Activated CD4-positive, alpha-beta memory T cell treated with anti-CD3 and anti-CD28 coated beads for 36 hours (primary cell): ENCODE measurements around the gene SEC14L6. TPM values are rescaled to one million over a fixed set of nuclear protein-coding genes. Genes with fewer than 3 reads are reported as not detected.

Experiments
- CTCF ChIA-PET: fragments of 350-600 bp; sonication (Branson Sonifier 250); formaldehyde crosslinking; loops from one replicate; lab custom pipeline; 2021; ENCODE audit warnings: antibody characterized with exemption, inconsistent platforms; lab: Charles Lee
- POLR2A ChIA-PET: fragments of 350-600 bp; sonication (Branson Sonifier 250); formaldehyde crosslinking; loops from one replicate; lab custom pipeline; 2021; ENCODE audit warnings: antibody characterized with exemption; lab: Charles Lee
- DNase-seq: peaks from one replicate; pipeline ENCODE4 v3.0.0-alpha.2; 2020
- H3K27ac Mint-ChIP-seq: one replicate; pipeline ENCODE4 v1.8.0; 2021; ENCODE audit warnings: mixed read lengths
- H3K27me3 Mint-ChIP-seq: one replicate; pipeline ENCODE4 v1.8.0; 2021; ENCODE audit warnings: mixed read lengths
- H3K36me3 Mint-ChIP-seq: one replicate; pipeline ENCODE4 v1.8.0; 2021; ENCODE audit warnings: mixed read lengths
- H3K4me1 Mint-ChIP-seq: one replicate; pipeline ENCODE4 v1.8.0; 2021; ENCODE audit warnings: low read depth, mixed read lengths
- H3K4me3 Mint-ChIP-seq: one replicate; pipeline ENCODE4 v1.8.0; 2021; ENCODE audit warnings: mild to moderate bottlenecking, mixed read lengths
- H3K9me3 Mint-ChIP-seq: one replicate; pipeline ENCODE4 v1.8.0; 2021; ENCODE audit warnings: mixed read lengths
- intact Hi-C: fragments of 100-400 bp; cut with micrococcal nuclease; formaldehyde crosslinking; loops from one replicate; pipeline ENCODE4 v1.15.1; 2023
- total RNA-seq, 2 experiments: library from RNA; stranded (reverse); gene quantifications; one replicate each; pipeline ENCODE4 v1.2.3, GENCODE V29; 2021

SEC14L6 gene
- total RNA-seq, 2 experiments from 2014 or later = 0.17 TPM; not detected in 1

DNA sequence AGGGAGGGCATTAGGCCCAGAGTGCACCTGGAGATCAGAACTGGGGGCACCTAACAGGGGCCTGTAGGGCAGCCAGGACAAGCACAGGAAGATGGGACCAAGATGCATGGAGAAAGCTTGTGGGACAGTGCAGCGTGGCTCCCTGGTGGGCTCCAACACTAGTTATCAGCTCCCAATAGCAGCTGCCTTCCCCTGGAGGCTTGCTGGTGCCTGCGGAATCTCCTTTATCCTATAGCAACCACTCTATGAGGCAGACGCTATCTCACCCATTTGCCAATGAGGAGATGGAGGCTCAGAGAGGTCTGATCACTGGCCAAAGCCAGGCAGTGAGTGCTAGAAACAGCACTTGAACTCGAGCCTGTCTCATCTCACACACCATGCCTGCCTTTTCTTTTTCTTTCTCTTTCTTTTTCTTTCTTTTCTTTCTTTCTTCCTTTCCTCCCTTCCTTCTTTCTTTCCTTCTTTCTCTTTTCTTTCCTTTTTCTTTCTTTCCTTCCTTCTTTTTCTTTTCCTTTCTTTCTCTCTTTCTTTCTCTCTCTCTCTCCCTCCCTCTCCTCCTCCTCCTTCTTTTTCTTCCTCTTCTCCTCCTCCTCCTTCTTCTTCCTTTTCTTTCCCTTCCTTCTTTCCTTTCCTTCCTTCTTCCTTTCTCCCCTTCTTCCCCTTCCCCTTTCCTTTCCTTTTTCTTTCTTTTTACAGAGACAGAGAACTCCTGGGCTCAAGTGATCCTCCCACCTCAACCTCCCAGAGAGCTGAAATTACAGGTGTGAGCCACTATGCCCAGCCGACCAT lies 25.0 kb downstream of the SEC14L6 start:
- CTCF ChIA-PET = interaction anchor here (0.5 kb wide), 1 partner anchor 58 kb away, joined by 3 read pairs; no protein-coding TSS in a partner anchor
- peaks cover 2% of the 10 kb centered on the region for H3K9me3 Mint-ChIP-seq
- intact Hi-C loops = no loop called here

DNA sequence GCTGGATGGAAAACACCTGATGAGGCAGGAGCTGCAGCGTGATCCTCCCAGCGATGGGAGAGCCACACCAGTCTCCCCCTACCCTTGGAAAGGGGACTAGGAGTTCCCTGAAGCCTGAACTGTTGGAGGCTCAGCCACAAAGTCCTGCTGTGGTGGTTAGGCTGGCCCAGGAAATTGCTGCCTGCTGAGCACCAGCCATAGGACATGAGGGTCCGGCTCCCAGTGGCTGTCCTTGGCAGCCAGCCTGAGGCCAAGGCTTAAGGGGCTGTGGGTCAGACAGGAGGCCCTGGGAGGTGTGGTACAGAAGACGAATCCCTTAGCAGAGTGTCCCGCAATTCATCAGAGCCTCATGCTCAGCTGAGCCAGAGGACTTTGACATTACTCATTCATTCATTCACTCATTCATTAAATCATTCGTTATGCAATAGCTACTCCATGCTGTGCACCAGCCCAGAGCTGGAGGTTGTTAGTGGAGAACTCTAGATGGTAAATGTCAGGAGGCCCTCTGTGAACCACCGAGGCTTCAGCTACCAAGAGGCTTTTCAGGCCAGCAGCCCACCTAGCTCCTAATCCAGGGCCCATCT lies 26.6 kb downstream of the SEC14L6 start:
- no peaks in the 10 kb centered on the region for H3K27me3 Mint-ChIP-seq
- no peaks in the 10 kb centered on the region for H3K4me1 Mint-ChIP-seq
- intact Hi-C loops = no loop called here
- ChIA-PET CTCF (no interaction called here), POLR2A (no interaction called here)
- H3K36me3 Mint-ChIP-seq = no peaks in the 10 kb centered on the region
- H3K9me3 Mint-ChIP-seq = peaks cover 2% of the 10 kb centered on the region
- no peak overlapping the region for H3K27ac Mint-ChIP-seq
- H3K4me3 Mint-ChIP-seq = no peak overlapping the region
- no peak for DNase-seq

More for the DNA sequence above, 25.0 kb downstream of the SEC14L6 start:
- H3K27ac Mint-ChIP-seq = no peak overlapping the region
- POLR2A ChIA-PET = no interaction called here
- no peak for DNase-seq
- peaks cover 3% of the 10 kb centered on the region for H3K27me3 Mint-ChIP-seq
- no peaks in the 10 kb centered on the region for H3K4me1 Mint-ChIP-seq
- H3K4me3 Mint-ChIP-seq = no peak overlapping the region
- no peaks in the 10 kb centered on the region for H3K36me3 Mint-ChIP-seq

- intact Hi-C loops = no loop called here
- H3K27me3 Mint-ChIP-seq = no peaks in the 10 kb centered on the region
- POLR2A ChIA-PET = no interaction called here
- CTCF ChIA-PET = no interaction called here
- H3K4me1 Mint-ChIP-seq = no peaks in the 10 kb centered on the region
- no peak overlapping the region for H3K4me3 Mint-ChIP-seq
- H3K36me3 Mint-ChIP-seq = no peaks in the 10 kb centered on the region
- DNase-seq = no peak
- no peak overlapping the region for H3K27ac Mint-ChIP-seq
- H3K9me3 Mint-ChIP-seq = no peaks in the 10 kb centered on the region
These were observed 29.8 kb downstream of the SEC14L6 start for GRCh38 chr22:30516731-30517130.

- CTCF ChIA-PET = no interaction called here
- Mint-ChIP-seq H3K9me3 (no peaks in the 10 kb centered on the region), H3K36me3 (no peaks in the 10 kb centered on the region), H3K27me3 (no peaks in the 10 kb centered on the region), H3K27ac (no peak overlapping the region), H3K4me3 (no peak overlapping the region), H3K4me1 (no peaks in the 10 kb centered on the region)
- no peak for DNase-seq
- intact Hi-C loops = no loop called here
- POLR2A ChIA-PET = no interaction called here
These were observed 30.3 kb downstream of the SEC14L6 start for GRCh38 chr22:30516273-30516672.

- no peaks in the 10 kb centered on the region for H3K27me3 Mint-ChIP-seq
- H3K36me3 Mint-ChIP-seq = no peaks in the 10 kb centered on the region
- no peaks in the 10 kb centered on the region for H3K4me1 Mint-ChIP-seq
- POLR2A ChIA-PET = no interaction called here
- no peaks in the 10 kb centered on the region for H3K9me3 Mint-ChIP-seq
- no peak overlapping the region for H3K27ac Mint-ChIP-seq
- intact Hi-C loops = no loop called here
- H3K4me3 Mint-ChIP-seq = no peak overlapping the region
- no peak for DNase-seq
- CTCF ChIA-PET = no interaction called here
These were observed 32.3 kb downstream of the SEC14L6 start for GRCh38 chr22:30514252-30514651.

DNA sequence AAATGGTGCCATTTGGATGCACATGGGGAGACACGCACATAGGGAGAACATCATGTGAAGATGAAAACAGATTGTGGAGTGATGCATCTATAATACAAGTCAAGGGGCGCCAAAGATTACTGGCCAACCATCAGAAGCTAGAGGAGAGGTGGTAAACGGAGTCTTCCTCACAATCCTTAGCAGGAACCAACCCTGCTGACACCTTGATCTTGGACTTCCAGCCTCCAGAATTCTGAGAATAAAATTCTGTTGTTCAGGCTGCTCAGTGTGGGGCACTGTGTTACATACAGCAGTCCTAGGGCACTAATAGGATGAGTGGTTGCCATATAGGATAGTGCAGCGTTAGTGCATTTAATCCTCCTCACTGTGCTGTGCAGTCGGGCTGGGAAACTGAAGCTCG lies 33.1 kb downstream of the SEC14L6 start:
- H3K4me1 Mint-ChIP-seq = no peaks in the 10 kb centered on the region

GRCh38 chr22:30511911-30512310 lies 34.6 kb downstream of the SEC14L6 start:
- intact Hi-C loops = no loop called here
- H3K27ac Mint-ChIP-seq = no peak overlapping the region
- POLR2A ChIA-PET = no interaction called here
- H3K36me3 Mint-ChIP-seq = no peaks in the 10 kb centered on the region
- no peaks in the 10 kb centered on the region for H3K27me3 Mint-ChIP-seq
- no peaks in the 10 kb centered on the region for H3K9me3 Mint-ChIP-seq
- DNase-seq = no peak
- H3K4me1 Mint-ChIP-seq = no peaks in the 10 kb centered on the region
- no peak overlapping the region for H3K4me3 Mint-ChIP-seq
- CTCF ChIA-PET = interaction anchor here (1.3 kb wide), 1 partner anchor 124 kb away, joined by 3 read pairs; no protein-coding TSS in a partner anchor

More for the DNA sequence above, 33.1 kb downstream of the SEC14L6 start:
- Mint-ChIP-seq H3K27ac (no peak overlapping the region), H3K9me3 (no peaks in the 10 kb centered on the region), H3K4me3 (no peak overlapping the region), H3K27me3 (no peaks in the 10 kb centered on the region), H3K36me3 (no peaks in the 10 kb centered on the region)
- intact Hi-C loops = no loop called here
- POLR2A ChIA-PET = no interaction called here
- no peak for DNase-seq
- CTCF ChIA-PET = no interaction called here

- ChIA-PET CTCF (interaction anchor here (1.3 kb wide), 1 partner anchor 124 kb away, joined by 3 read pairs; no protein-coding TSS in a partner anchor), POLR2A (no interaction called here)
- no peak for DNase-seq
- Mint-ChIP-seq H3K9me3 (no peaks in the 10 kb centered on the region), H3K36me3 (no peaks in the 10 kb centered on the region), H3K4me1 (no peaks in the 10 kb centered on the region), H3K27ac (no peak overlapping the region), H3K27me3 (peaks cover 5% of the 10 kb centered on the region), H3K4me3 (no peak overlapping the region)
- intact Hi-C loops = no loop called here
These were observed 35.4 kb downstream of the SEC14L6 start for GRCh38 chr22:30511109-30511508.

DNA sequence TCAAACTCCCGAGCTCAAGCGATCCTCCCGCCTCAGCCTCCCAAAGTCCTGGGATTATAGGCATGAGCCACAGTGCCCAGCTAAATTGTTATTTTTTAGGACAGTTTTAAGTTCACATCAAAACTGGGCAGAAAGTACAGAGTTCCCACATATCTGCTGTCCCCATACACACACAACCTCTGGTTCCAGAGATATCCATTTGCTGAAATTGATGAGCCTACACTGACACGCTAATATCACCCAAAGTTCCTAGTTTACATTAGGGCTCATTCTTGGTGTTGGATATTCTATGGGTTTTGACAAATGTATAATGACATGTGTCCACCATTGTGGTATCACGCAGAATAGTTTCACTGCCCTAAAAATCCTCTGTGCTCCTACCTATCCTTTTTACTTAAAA lies 38.3 kb downstream of the SEC14L6 start:
- DNase-seq = no peak
- H3K4me1 Mint-ChIP-seq = peaks cover 2% of the 10 kb centered on the region
- intact Hi-C loops = no loop called here
- H3K36me3 Mint-ChIP-seq = no peaks in the 10 kb centered on the region
- H3K27me3 Mint-ChIP-seq = peaks cover 22% of the 10 kb centered on the region
- ChIA-PET CTCF (no interaction called here), POLR2A (no interaction called here)
- no peak overlapping the region for H3K27ac Mint-ChIP-seq
- no peaks in the 10 kb centered on the region for H3K9me3 Mint-ChIP-seq
- H3K4me3 Mint-ChIP-seq = no peak overlapping the region

- Mint-ChIP-seq H3K9me3 (no peaks in the 10 kb centered on the region), H3K36me3 (no peaks in the 10 kb centered on the region), H3K27ac (no peak overlapping the region), H3K4me1 (peaks cover 2% of the 10 kb centered on the region), H3K27me3 (peaks cover 26% of the 10 kb centered on the region), H3K4me3 (no peak overlapping the region)
- ChIA-PET CTCF (no interaction called here), POLR2A (no interaction called here)
- intact Hi-C loops = no loop called here
- no peak for DNase-seq
These were observed 38.9 kb downstream of the SEC14L6 start for GRCh38 chr22:30507670-30508069.

DNA sequence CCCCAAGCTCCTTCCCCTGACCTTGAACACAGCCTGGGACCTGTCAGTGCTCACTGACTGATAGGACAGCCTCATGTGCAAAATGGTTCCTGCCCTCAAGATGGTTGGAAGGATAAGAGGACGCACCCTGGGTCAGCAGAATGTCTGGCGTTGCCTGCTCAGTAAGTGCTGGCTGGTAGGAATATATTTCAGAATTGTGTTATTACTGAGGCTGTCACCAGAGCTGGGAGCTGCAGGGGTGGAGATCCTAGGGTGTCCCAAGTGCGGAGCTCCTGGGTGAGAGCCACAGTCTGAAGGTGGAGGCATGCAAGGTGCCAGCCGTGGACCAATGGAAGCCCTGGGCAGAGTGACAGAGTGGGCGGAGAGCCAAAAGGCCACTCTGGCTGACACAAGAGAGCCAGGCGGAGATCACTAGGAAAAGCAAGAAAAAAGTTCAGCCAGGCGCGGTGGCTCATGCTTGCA lies 40.0 kb downstream of the SEC14L6 start:
- H3K36me3 Mint-ChIP-seq = no peaks in the 10 kb centered on the region
- CTCF ChIA-PET = interaction anchor here (1.3 kb wide), 1 partner anchor 219 kb away, joined by 3 read pairs; no protein-coding TSS in a partner anchor
- intact Hi-C loops = no loop called here
- H3K27me3 Mint-ChIP-seq = peaks cover 30% of the 10 kb centered on the region
- no peak overlapping the region for H3K4me3 Mint-ChIP-seq
- no peak for DNase-seq
- POLR2A ChIA-PET = no interaction called here
- H3K9me3 Mint-ChIP-seq = no peaks in the 10 kb centered on the region
- H3K4me1 Mint-ChIP-seq = peaks cover 2% of the 10 kb centered on the region
- no peak overlapping the region for H3K27ac Mint-ChIP-seq

GRCh38 chr22:30503551-30503950 lies 43.0 kb downstream of the SEC14L6 start:
- no peaks in the 10 kb centered on the region for H3K36me3 Mint-ChIP-seq
- H3K27ac Mint-ChIP-seq = no peak overlapping the region
- intact Hi-C loops = no loop called here
- H3K27me3 Mint-ChIP-seq = peaks cover 36% of the 10 kb centered on the region
- ChIA-PET POLR2A (no interaction called here), CTCF (no interaction called here)
- H3K4me1 Mint-ChIP-seq = peaks cover 2% of the 10 kb centered on the region
- no peak for DNase-seq
- no peaks in the 10 kb centered on the region for H3K9me3 Mint-ChIP-seq
- no peak overlapping the region for H3K4me3 Mint-ChIP-seq
